ENCODE results near the gene FBN1. TPM values are rescaled to one million over a fixed set of nuclear protein-coding genes. Genes with fewer than 3 reads are reported as not detected.

FBN1 gene
- polyA plus RNA-seq, 1 donor, result 98.2 TPM

DNA sequence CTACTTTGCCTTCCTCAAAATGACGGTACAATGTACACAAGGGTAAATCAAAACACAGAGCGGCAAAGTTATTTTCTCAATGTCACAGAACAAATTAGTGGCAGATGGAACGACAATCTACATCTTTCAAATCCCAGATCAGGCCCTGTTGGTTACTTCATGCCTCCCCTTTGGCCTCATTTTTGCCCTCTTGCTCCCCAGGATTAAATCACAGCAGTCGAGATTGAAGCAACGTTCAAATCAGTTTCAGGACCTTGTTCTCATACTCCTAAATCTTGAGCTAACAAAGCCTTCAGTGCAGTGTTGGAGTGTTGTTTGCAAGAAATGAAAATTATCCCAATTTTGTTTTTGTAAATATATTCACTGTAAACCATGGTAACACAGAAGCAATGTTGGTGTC lies 91.4 kb downstream of the FBN1 start:
- DNase-seq, result no peak

DNA sequence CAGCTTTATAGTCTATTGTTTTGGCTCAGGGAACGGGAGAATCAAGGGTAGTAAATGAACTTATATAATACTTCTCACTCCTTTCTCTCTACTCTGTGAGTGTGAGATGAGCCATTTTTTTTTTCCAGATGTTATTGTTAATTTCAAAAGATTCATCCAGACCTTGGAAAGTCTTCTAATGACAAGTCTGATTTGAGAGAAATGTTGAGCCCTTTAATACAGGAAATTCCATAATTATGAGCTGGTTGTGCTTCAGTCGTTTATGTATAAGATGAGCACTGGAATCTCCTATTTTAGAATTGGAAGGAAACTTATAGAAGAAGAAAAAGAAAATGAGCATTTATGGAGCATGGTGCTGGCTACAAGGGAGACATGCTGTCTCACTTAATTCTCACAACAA lies 92.0 kb downstream of the FBN1 start:
- no peak for DNase-seq

DNA sequence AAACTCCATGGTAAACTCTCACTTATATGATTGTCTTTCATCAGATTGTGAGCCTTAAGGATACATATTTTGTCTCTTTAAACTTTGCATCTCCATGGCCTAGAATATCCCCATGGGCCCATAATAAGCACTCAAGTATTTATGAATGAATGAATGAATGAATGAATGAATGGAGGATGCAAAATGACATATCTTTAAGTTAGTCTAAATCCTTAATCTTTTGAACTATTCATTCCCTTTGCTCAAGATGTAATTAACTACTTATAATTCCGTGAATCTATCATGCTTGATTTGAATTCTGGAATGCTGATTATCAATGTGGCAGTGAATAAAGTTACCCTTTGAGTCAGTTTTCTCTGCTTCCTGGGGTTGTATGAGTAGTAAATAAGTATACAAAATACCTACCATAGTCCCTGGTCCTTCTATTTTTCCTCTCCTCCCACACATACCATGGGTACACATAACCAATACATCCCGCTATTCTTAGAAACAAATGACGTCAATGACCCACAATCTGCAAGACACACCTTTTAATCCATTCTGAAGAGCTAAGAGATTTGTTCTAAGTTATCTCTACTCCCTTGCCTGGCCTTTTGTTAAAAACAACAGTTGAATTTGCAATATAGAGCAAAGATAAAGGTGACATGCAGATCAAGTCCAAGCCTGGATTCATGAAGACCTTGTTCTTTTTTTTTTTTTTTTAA lies 94.5 kb downstream of the FBN1 start:
- DNase-seq, result no peak

DNA sequence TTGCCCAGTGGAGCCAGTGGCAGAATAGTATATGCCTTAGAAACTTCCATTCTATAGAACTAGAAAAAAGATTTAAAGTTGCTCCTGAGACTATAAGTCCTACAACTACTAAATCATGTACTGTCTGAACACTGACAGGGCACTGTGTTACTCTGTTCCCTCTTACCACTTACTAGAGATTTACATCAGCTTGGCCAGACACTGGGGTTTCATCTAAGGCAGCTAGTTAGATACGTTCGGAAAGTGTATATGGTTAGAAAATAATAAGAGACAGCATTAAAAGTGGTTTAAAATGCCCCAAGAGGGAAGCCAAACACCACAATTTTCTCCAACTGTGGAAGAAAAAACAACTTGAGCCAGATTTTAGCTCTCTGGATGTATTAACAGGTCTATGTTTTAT lies 97.1 kb downstream of the FBN1 start:
- no peak for DNase-seq

DNA sequence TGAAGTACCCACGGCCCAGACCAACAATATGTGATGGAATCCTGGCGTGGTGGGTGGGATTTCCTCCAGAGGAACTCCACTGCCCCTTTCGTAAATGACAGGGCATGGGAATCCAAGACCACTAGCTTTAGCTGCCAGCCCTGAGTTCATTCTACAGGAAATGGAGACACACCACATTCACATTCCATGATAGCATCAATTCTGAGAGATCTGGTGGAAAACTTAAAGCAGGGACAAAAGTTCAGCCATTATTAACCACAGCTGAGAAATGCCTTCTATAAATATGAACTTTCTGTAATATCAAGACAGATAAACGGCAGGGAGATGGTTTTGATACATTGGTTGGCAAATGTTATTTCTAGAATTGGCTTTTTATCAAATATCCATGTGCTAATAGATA lies 98.2 kb downstream of the FBN1 start:
- DNase-seq, result no peak

DNA sequence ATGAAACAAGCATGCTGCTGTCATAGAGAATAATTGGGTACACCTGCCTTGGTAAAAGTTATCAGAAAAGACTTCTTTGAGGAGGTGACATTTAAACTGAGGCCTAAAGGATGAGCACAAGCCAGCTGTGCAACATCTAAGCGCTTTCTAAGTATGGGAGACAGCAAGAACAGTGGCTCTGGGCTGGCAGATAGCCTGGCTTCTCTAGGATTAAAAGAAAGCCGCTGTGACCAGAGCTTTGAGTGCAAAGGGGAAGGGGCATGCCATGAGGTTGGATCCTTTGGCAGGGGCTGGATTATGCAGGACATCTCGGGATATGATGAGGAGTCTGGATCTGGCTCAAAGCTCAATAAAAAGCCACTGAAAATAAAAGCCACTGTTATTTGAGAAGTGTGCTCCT lies 99.2 kb downstream of the FBN1 start:
- DNase-seq, result no peak

DNA sequence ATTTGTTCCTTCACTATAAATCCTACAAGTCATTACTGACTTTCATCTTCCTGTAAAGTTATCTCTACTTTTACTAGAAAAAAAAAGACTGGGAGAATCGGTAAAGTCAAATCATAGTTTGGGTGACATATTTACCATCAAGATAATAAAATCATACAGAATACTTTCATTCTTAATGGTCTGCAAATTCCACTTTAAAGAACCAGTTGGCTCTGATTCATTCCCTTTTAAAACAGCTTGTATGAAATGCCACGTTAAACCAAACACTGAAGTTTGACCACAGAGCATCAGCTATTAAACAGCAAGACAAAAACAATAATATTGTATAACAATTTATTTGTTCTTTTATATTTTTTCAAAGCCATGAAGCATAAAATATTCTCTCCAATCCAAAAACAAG lies 100.7 kb downstream of the FBN1 start:
- no peak for DNase-seq

DNA sequence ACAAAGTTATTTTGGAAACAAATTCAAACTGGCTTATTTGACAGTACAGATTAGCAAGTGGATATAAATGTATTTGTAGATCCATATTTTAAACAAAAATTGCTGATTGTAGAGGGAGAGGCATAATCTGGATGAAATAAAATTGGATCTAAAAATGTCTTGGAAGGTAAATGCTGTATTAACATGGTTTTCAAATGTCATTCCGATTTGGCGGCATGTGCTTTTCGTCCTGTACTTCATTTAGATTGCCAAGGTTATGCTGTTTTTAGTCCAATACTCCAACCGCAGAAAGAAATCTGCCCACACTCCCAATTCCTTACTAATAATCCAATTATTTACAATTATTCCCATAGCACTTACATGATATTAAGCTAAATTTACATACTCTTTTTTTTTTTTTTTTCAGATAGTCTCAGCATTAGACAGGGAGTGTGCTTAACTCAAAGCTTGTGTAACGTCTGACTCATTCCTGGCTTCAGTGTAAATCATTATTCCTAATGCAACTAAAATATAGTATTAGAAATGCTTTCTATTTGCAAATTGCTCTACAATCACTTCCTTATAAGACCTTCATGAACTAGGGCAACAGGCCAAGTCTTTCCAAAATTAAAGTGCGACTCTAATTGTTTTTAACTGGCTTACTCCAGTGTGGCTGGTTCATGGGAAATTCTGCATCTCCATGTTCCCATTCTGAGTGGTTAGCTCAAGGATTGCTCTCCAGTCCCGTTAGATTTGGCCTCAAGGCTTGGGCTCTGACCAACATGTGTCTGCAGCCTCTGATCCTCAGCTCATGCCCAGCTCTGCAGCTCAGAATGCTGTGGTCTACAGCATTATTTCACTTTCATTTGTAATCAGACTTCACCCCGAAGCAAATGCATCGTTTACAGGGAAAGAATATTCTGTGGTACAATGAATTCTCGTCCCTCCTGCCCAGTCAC lies 103.9 kb downstream of the FBN1 start:
- DNase-seq, result no peak

DNA sequence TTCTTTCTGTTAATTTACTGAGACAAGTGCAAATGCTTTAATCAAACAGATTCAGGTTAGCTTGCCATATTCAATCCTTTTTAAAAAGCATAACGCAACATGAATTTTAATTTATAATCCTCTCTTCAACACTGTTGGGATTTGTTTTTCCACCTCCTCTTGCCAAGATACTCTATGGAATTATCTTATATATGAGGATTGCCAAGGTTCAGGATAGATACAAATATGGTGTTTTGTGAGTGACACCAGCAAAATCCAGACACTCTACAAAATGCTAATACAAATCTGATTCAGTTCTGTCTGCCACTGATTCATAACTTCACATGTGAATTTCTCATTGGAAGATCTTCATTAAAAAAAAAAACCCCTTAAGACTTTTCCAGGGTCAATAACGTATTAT lies 104.8 kb downstream of the FBN1 start:
- DNase-seq, result no peak

DNA sequence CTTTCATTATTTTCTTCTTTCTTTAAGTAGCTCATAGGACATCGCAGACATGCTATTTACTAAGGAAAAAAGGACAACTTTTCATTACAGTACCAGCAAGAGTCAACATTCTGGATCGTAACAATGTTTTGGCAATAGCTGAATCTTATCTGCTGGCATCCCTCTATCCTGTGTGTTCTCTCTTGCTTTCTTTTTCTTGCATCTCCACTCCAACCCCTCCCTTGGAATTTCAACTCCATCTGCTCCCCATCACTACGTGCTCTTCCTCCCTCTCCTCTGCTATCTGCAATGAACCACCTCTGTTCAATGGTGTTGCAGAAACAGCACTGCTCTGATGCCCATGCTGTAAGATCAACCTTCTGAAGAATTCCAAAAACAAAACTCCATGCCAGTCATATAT lies 106.6 kb downstream of the FBN1 start:
- DNase-seq, result no peak

DNA sequence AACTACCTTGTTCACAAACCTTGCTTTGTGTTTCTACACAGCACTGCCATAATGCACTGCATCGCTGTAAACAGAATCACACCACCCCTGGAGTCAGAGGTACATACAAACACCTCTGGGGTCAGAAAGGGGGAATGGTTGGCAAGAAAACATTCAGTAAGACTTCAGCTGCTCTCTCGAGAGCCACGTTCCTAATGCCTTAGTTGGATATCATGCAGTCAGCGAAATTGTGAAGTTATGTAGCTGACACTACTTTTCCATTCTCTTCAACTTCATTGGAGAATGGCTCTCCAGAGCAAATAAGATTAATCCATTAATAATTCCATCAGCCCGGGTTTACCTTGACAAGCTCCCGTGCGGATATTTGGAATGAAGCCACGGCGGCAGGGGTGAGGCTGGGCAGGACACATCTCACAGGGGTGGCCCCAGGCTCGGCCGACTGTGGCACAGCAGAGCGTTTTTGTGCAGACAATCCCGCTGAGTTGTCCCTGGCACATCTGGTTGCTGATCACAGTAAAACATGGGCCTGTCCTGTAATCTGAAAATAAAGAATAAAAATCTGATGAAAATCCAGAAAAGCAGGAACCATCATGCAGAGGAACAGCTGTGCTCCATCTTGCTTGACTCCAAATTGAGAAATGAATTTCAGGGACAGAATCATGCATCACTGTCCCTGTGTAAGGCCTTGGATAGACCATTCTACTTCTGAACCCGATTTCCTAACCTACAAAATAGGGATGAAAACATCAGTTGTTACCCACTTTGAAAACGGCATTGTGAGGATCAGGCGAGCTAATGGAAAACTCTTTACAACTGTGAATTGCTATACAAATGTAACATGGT lies 108.0 kb downstream of the FBN1 start:
- no peak for DNase-seq

DNA sequence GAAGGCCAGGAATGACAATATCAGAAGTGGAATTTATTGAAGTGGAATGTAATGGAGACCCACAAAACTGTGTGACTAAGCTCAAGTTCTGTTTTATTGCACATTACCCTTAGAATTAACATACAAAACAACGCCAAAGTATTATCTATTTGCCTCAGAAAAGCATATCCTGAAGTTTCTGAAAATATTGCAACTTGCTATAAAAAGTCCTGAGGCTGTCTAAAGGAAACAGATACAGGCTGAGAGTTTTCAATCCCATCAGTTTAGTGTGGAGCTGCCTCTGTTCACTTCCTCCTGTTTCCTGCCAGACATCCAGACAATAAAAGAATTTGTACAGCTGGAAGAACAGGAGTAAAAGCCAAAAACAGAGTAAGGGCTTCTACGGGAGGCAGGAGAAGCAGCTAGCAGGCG lies 108.8 kb downstream of the FBN1 start:
- peak; percentile 47 for DNase-seq

DNA sequence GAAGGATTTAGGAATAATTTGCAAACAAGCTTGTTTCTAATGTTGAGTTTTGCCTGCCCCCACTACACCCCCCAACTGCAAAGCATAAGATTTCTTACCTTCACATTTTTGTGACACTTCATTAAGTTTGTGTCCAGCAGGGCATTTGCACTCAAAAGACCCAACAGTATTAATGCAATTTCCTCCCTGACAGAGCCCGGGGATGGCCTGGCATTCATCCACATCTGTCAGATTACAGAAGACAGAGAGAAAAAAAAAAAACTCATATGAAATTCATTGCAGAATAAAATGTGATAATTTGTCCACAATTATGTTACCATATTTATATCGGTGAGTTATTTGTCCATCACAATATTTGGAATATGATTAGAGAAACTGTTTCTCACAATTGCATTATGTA lies 111.5 kb downstream of the FBN1 start:
- DNase-seq, result no peak

DNA sequence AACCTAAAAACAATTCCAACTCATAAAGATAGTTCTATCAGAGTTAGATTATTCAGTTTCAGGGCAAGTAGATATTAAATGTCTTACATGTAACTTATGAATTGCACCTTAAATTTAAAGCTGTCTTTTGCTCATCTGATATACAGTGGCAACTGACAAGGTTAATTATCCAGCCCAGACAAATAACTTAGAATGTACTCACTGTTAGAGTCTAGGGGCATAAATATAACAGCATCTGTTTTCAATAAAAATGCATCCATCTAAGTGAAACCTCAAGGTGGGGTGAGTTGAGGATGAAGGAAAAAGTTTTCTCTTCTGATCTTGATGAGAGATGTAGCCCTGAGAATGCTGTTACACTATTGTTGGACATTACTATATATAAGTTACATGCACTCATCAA lies 112.6 kb downstream of the FBN1 start:
- DNase-seq, result no peak

DNA sequence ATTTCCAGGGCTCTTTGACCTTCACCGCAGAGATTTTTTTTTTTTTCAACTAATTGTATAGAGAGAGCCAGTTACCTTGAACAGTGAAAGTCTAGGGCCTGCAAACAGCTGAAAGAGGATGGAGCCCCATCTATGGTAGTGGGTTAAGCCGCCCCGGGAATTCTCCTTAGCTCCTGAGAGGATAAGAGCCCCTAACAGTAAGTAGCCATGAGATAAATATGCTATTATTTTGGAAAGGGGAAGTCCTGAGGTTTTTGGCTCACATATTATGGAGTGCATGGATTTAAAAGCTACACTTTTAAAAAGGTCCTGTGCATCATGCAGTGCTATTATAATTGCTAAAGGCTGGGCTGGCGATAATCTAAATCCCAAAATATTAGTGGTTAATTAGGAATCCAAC lies 115.0 kb downstream of the FBN1 start:
- DNase-seq, result no peak

DNA sequence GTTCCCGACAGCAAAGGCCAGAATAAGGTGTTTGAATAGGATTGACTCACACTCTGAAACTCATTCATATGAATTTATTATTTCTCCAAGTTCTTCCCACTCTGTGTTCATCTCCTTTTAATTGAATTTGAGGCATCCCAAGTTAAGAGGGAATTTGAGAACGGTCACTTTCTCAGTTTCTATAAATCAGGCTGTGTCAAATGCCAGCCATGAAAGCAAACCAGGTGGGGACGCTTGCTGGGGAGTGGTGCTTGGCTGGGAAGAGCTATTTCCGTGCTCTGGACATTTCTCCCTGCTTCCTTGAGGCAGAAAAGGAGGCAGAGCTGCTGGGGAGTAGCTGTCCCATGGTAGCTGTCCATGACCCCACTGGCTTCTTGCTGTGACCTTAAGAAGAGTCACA lies 116.6 kb downstream of the FBN1 start:
- peak; percentile 39 for DNase-seq

DNA sequence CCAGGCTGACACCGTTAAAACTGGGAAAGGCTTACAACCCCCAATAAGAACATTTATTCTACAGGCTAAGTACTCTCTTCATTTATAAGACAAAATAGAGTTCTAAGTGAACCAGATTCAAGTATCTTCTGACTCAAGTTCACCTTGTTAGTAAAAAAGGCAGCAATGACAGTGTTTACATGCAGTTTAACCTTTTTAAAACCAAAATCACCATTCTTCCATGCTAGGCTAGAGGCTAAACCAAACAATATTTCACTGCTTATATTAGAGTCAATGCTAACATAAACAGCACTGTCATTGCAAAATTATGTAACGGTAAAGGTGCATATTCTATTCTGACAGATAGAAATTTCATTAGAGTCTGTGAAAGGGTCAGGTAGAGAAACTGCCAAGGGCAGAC lies 118.0 kb downstream of the FBN1 start:
- DNase-seq, result no peak

DNA sequence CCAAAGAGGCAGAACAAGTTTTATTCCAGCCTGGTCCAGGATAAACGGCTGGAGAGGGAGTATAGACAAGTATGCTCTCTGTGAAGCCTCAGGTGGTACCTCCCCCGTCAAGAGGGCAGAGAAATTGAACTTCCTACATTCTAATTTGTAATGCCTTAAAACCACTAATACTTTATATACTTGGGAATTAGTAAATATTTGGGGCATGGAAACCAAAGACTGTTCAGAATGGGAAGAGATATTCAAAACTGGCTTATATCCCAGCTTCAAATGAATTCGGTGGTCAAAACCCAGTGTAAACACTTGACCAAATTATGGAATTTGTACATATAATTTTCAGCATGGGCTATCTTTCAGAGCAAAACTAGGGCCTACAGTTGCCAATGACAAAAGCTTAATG lies 122.6 kb downstream of the FBN1 start:
- no peak for DNase-seq

DNA sequence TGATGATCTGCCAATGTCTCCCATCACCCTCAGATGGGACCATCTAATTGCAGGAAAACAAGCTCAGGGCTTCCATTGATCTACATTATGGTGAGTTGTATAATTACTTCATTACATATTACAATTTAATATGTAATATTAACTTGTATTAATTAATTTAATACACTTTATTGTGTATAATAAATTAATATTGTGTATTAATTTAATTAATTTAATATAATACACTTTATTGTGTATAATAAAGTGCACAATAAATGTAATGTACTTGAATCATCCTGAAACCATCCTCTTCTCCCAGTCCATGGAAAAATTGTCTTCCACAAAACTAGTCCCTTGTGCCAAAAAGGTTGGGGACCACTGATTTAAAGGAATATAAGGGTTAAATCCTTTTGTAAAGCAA lies 123.4 kb downstream of the FBN1 start:
- no peak for DNase-seq

DNA sequence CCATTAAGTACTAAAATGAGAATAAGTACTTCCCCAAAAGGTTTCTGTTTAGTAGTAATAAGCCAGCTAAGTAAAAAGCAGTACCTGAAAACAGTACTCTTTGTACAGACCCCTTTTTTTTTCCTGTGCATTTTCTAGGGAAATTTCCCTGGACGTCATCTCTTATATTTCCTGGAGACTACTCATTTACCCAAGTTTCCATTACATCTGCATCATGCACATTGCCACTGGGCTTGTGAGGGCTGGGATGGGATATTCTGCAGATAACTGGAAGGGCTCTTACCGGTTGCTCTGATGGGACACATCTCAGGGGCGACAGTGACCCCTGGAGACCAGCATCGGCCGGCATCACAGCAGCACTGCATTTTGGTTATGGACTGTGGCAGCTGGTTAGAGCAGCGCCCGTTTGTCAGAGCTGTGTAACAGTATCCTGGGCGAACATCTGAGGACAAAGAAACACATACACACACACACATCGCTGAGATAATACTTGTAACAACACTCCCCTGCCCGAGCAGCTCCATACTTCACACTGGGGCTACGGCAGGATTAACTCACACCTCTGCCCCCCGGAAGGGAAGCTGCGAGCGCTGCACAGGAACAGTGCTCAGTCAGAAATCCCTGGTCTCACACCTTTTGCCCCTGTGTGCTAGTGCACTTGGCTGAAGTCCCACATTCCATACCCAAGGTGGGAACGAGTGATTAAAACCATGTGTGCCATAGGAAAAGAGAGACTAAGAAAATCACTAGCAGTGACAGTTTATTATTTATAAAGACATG lies 124.9 kb downstream of the FBN1 start:
- no peak for DNase-seq

DNA sequence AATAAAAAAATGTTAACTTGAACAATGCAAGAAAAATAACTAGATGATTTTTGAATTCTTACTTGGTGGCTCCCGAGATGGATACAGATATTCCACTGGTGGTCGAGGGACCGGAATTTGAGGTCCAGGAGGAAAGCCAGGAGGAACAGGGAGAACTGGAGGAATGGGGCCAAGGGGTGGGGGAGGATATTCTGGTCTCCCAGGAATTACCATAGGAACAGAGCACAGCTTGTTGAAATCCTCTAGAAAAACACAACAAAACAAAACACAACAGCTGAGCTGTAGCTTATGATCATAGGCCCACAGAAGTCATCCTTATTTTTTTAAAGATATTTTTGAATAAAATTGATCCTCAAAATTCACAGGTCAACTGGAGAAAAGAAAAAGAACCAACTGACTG lies 129.4 kb downstream of the FBN1 start:
- DNase-seq, result no peak

DNA sequence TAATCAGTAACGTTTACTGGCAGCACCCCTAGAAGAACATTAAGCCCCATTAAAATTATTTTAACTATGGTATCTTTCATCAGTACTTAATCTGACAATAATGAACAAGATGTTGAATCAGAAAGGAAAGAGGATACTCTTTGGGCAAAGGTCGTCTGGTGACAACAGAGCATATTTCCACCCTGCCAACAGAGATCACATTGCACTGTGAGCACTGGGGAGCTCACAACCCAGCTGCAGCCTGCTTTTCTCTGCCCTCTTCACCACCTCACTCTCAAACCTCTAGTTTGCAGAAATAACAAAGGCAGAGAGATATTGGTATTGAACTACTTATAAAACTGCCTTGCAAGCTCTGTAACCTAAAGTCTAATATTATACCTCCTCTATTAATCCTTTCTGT lies 130.0 kb downstream of the FBN1 start:
- DNase-seq, result no peak
